HG03097 (cell line): Measurements from ENCODE around the gene RPL7L1.

ENCODE experiments used
- ATAC-seq: cut with Tn5 transposase; IDR thresholded peaks from one replicate; pipeline ENCODE4 v1.9.1; 2021; ENCODE audit not compliant: unreplicated experiment, low FRiP score

RPL7L1 gene

GRCh38 chr6:42928986-42929820, 49.8 kb downstream of the RPL7L1 start, which contains the start of gene CNPY3:
CNPY3 (plus strand) TSS chr6:42929480; CDS start chr6:42929571, 91 bp downstream.
- ATAC-seq: peak; percentile 70

GRCh38 chr6:42929821-42930360, 50.5 kb downstream of the RPL7L1 start:
- ATAC-seq: peak; percentile 51

DNA sequence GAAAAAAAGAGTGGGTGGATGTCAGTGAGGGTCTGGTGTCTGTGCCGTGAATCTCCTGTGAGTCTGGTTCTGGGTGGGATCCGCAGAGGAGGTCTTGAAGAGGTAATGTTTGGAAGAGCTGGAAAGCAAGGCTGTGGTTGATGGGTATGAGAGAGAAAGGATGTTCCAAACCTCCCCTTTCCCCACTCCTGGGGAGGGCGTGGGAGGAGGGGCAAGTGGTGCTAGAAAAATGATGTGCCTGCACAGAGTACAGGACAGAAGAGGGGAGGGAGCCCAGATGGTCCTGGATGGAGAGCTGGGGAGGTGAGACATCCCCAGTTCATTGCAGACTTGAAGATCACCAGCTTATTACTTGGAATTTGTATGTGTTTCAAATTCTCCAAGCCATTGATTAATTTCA, 53.0 kb downstream of the RPL7L1 start:
- no peak for ATAC-seq

- ATAC-seq: no peak
These were observed 53.8 kb downstream of the RPL7L1 start for GRCh38 chr6:42933205-42933604.

DNA sequence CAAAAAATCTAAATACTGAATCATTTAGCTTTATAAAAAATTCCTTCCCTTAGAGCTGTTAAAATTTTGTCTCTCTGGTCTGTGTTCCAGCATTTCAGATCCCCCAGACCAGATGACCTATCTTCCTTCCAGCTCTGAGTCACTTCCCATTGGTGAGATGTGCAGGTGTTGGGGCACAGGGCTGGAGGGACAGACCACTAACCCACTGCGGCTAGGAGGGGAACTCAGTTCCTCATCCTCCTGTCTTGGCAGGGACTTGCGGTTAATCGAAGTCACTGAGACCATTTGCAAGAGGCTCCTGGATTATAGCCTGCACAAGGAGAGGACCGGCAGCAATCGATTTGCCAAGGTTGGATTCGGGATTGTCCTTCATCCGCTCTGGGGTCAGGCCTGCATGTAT, 55.9 kb downstream of the RPL7L1 start:
- ATAC-seq: no peak

GRCh38 chr6:42936398-42936797, 57.0 kb downstream of the RPL7L1 start:
- ATAC-seq: no peak

DNA sequence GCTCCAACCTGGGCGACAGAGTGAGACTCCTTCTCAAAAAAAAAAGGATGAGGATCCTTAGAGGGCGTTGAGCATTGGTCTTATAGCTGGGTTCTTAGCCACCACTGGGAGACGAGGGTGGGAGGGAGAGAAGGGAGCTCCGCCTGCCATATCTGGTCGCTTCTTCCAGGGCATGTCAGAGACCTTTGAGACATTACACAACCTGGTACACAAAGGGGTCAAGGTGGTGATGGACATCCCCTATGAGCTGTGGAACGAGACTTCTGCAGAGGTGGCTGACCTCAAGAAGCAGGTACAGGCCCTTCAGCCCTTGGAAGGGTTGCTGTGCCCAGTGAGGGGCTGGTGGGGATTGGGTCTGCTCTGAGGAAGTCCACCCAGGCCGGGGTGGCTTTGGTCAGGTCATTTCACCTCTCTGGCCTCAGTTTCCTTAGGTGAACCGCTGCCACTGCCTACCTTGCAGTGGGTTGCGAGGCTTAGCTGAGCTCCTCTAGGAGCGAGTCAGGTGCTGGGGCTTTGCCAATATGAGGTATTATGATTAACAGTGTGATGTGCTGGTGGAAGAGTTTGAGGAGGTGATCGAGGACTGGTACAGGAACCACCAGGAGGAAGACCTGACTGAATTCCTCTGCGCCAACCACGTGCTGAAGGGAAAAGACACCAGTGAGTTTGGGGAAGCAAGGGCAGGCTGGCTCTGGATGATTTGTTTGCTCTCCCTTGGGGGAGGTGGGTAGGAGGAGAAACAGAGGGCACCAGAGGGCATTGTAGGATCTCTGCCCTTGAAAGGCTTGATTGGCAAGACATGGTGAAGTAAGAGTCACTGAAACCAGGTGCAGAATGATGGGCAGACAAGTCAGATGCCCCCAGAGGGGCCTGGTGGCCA, 58.4 kb downstream of the RPL7L1 start:
- ATAC-seq: no peak

DNA sequence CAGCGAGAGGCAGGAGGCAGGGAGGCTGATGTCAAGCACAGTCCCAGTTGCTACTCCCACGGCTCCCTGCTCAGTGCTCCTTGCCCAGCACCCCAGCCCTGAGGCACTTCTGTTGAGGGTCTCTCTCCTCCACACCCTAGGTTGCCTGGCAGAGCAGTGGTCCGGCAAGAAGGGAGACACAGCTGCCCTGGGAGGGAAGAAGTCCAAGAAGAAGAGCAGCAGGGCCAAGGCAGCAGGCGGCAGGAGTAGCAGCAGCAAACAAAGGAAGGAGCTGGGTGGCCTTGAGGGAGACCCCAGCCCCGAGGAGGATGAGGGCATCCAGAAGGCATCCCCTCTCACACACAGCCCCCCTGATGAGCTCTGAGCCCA, 59.0 kb downstream of the RPL7L1 start:
- no peak for ATAC-seq

DNA sequence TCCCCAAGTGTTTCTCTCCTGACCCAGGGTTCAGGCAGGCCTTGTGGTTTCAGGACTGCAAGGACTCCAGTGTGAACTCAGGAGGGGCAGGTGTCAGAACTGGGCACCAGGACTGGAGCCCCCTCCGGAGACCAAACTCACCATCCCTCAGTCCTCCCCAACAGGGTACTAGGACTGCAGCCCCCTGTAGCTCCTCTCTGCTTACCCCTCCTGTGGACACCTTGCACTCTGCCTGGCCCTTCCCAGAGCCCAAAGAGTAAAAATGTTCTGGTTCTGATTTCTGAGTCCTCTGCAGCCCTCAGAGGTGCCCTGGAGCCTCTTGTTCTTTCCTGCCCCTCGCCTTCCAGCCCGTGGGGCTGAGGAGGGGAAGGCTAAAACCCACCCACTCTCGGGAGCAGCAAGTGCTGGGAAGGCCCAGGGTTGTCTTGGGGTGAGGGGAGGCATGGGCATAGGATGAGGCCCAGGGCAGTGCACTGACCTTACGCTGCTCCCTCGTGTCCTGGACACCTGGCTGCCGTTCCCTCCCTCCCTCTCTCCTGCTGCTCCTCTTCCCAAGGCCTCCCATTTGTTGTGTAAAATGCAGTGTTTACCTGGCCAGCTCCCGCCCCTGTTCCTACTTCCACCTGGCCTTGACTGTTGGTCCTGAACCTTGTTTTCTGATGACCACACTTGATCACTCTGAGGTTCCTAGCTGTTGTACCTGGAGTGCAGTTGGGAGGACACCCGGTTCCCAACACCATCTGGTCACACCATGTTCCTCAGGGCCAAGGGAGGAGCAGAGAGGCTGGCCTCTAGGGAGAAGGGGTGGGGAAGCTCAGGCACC, 59.8 kb downstream of the RPL7L1 start:
- ATAC-seq: no peak
